Measurements from ENCODE around the gene FAM81A. TPM values are rescaled to one million over a fixed set of nuclear protein-coding genes. Genes with fewer than 3 reads are reported as not detected.
A peak's percentile ranks its signal among the peaks of the same experiment; 100 is the strongest.

Gene FAM81A
- 1 to 10 TPM in 1 of 5 experiments, under 1 TPM in 2, not detected in 2; 0.27 to 1.1 (median 0.61) TPM for total RNA-seq
- not detected for polyA plus RNA-seq
- not detected for total RNA-seq

DNA sequence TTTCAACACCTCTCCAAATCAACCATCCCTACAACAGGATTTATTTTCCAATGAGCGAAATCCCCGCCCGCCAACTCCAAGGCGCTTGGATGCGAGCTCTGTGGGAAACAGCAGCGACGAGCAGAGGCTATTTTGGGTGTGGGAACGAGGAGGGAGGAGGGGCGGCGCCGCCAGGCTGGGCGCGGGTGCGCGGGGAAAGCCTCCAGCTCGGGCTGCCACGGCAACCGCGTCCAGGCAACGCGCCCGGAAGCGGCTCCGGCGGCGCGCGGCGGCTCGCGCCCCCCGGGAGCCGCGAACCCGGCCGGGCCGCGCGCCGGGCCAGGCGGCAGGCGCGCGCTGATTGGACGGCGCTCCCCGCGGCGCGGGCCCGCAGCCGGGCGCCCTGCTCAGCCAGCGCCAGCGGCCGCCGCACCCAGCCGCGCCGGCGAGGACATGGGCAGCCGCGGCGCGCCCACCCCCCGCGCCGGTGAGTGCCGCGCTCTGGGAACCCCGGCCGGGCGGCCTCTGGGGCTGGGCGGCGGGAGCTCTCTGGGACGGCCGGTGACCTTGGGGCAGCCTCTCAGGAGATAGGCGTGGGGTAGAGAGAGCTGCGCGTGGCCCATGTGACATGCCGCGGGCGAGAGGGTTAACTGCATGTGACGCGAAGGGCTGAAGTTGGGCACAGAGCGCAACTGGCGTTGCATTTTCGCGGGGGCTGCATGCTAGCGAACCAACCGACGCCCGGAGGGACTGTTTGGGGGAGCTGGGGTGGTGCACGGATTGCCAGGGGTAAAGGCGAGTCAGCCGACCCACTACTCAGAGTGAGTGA, at the start of gene FAM81A:
FAM81A (plus strand) TSS at position 370 of the 808 bp plus-strand sequence. CDS start 20,441 bp downstream, outside the sequence.
- H3K27me3 ChIP-seq (ENCODE audit: control insufficient read depth in 2 of 2, insufficient read depth in 2 of 2, low read length in 2 of 2): peaks cover 6 to 11% of the 10 kb centered on the region in 2 donors
- peaks cover 0 to 1% (median 0%) of the 10 kb centered on the region in 11 donors for H3K9me3 Mint-ChIP-seq
- H3K27ac Mint-ChIP-seq: peak within 1 kb of the TSS in 1 of 9 donors; percentile 37
- H3K9me3 ChIP-seq (ENCODE audit: control insufficient read depth in 2 of 3, low read length in 3 of 3): no peaks in the 10 kb centered on the region
- peak in 8 of 9 donors; percentile 3 to 63 (median 30) for DNase-seq
- POLR2A ChIA-PET: no interaction called here
- H3K36me3 Mint-ChIP-seq: no peaks in the 10 kb centered on the region
- H3K4me3 Mint-ChIP-seq: peak within 1 kb of the TSS; percentile 75 to 90 (median 82)
- peaks cover 9 to 25% (median 15%) of the 10 kb centered on the region in 7 donors for H3K4me1 Mint-ChIP-seq
- peak within 1 kb of the TSS; percentile 65 for H3K4me3 ChIP-seq (ENCODE audit: low read length)
- H3K36me3 ChIP-seq (ENCODE audit: control insufficient read depth in 2 of 3, insufficient read depth in 3 of 3, low read length in 3 of 3): no peaks in the 10 kb centered on the region
- H3K27me3 Mint-ChIP-seq: peaks cover 38 to 85% (median 46%) of the 10 kb centered on the region in 5 donors
- peaks cover 7 to 9% of the 10 kb centered on the region in 2 donors for H3K4me1 ChIP-seq (ENCODE audit: control insufficient read depth in 2 of 2, insufficient read depth in 2 of 2, low read length in 2 of 2)
- ATAC-seq: peak; percentile 81
- intact Hi-C loops (cut with micrococcal nuclease): no loop called here
- no peak within 1 kb of the TSS for H3K27ac ChIP-seq (ENCODE audit: low read depth, low read length)
- CTCF ChIA-PET: no interaction called here

DNA sequence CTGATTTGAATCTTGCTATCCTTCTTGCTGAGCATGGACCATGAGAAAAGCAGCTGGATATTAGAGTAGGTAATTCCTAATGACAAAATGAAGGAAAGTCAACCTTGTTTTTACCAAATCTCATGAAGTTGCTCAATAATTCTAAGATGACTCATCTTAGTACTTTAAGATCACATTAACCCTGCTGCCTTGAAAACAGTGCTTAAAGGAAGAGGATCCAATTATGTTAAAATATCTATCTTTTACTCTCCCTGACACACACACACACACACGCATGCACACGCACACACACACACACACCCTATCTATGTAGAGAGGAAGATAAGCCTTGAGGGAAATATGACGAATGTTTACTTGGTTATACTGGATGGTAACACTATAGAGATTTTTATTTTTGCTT, 49.3 kb upstream of the FAM81A start:
- peaks cover 0 to 18% (median 0%) of the 10 kb centered on the region in 7 donors for H3K4me1 Mint-ChIP-seq
- no peaks in the 10 kb centered on the region for H3K27me3 Mint-ChIP-seq
- H3K27me3 ChIP-seq (ENCODE audit: control insufficient read depth in 2 of 2, insufficient read depth in 2 of 2, low read length in 2 of 2): no peaks in the 10 kb centered on the region
- H3K9me3 ChIP-seq (ENCODE audit: control insufficient read depth in 2 of 3, low read length in 3 of 3): no peaks in the 10 kb centered on the region
- ATAC-seq (peak; percentile 34), DNase-seq (no peak)
- H3K27ac Mint-ChIP-seq: no peak overlapping the region
- H3K36me3 ChIP-seq (ENCODE audit: control insufficient read depth in 2 of 3, insufficient read depth in 3 of 3, low read length in 3 of 3): no peaks in the 10 kb centered on the region
- ChIA-PET CTCF (no interaction called here), POLR2A (no interaction called here)
- H3K36me3 Mint-ChIP-seq: peaks cover 0 to 3% (median 0%) of the 10 kb centered on the region in 5 donors
- no peak overlapping the region for H3K4me3 ChIP-seq (ENCODE audit: low read length)
- no peak overlapping the region for H3K4me3 Mint-ChIP-seq
- H3K27ac ChIP-seq (ENCODE audit: low read depth, low read length): no peak overlapping the region
- peaks cover 0 to 3% (median 0%) of the 10 kb centered on the region in 11 donors for H3K9me3 Mint-ChIP-seq
- intact Hi-C loops (cut with micrococcal nuclease): no loop called here
- H3K4me1 ChIP-seq (ENCODE audit: control insufficient read depth in 2 of 2, insufficient read depth in 2 of 2, low read length in 2 of 2): no peaks in the 10 kb centered on the region

DNA sequence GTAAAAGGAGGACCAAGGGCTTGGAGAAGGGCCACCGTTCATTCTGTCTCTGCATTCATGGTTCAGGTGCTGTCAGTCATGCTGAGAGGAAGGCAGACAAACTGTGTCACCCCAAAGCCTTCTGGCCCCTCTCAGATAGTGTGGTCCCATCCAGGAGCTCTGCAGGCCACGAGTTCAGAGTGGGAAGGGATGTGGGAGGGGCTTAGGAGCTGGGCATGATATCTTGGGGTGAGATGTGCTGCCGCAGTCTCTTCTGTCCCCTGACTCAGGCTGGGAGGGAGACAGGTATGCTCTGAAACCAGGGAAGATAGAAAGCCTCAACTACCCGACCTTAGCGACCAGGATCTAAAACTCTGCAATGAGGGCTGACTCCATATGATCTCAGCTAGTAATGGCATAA, 45.7 kb upstream of the FAM81A start:
- CTCF ChIA-PET: no interaction called here
- Mint-ChIP-seq H3K27me3 (peaks cover 5 to 25% (median 14%) of the 10 kb centered on the region in 5 donors), H3K27ac (no peak overlapping the region), H3K36me3 (peaks cover 0 to 1% (median 0%) of the 10 kb centered on the region in 5 donors), H3K4me3 (no peak overlapping the region), H3K9me3 (no peaks in the 10 kb centered on the region), H3K4me1 (peaks cover 0 to 5% (median 0%) of the 10 kb centered on the region in 7 donors)
- POLR2A ChIA-PET: no interaction called here
- Histone ChIP-seq H3K9me3 (ENCODE audit: control insufficient read depth in 2 of 3, low read length in 3 of 3) (no peaks in the 10 kb centered on the region), H3K36me3 (ENCODE audit: control insufficient read depth in 2 of 3, insufficient read depth in 3 of 3, low read length in 3 of 3) (no peaks in the 10 kb centered on the region), H3K4me3 (ENCODE audit: low read length) (no peak overlapping the region), H3K27me3 (ENCODE audit: control insufficient read depth in 2 of 2, insufficient read depth in 2 of 2, low read length in 2 of 2) (no peaks in the 10 kb centered on the region), H3K4me1 (ENCODE audit: control insufficient read depth in 2 of 2, insufficient read depth in 2 of 2, low read length in 2 of 2) (no peaks in the 10 kb centered on the region), H3K27ac (ENCODE audit: low read depth, low read length) (no peak overlapping the region)
- intact Hi-C loops (cut with micrococcal nuclease): no loop called here
- no peak for DNase-seq
- no peak for ATAC-seq

DNA sequence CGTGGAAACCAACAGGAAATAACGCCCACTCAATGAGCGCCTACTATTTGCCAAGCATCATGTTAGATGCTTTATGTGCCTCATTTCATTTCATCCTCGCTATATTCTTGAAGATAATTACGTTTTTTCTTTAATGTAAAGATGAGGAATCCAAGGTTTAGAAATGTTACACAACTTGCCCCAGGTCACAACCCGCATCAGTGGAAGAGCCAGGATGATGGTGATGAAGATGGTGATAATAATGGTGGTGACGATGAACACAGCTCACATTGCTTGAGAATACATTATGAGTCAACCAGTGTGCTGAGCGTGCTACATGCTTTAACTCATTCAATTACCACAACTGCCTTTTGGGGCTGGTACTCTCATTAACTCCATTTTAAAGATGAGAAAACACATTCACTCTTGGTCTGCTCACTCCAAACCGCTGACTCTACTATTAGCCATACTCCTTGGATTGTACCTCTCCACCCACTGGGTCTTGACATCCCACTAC, 43.8 kb upstream of the FAM81A start:
- Mint-ChIP-seq H3K9me3 (no peaks in the 10 kb centered on the region), H3K27me3 (peaks cover 5 to 36% (median 18%) of the 10 kb centered on the region in 5 donors), H3K4me1 (peaks cover 0 to 6% (median 0%) of the 10 kb centered on the region in 7 donors), H3K36me3 (peaks cover 0 to 1% (median 0%) of the 10 kb centered on the region in 5 donors), H3K4me3 (no peak overlapping the region), H3K27ac (no peak overlapping the region)
- no peaks in the 10 kb centered on the region for H3K9me3 ChIP-seq (ENCODE audit: control insufficient read depth in 2 of 3, low read length in 3 of 3)
- CTCF ChIA-PET: no interaction called here
- H3K36me3 ChIP-seq (ENCODE audit: control insufficient read depth in 2 of 3, insufficient read depth in 3 of 3, low read length in 3 of 3): no peaks in the 10 kb centered on the region
- DNase-seq (no peak), ATAC-seq (no peak)
- no peak overlapping the region for H3K4me3 ChIP-seq (ENCODE audit: low read length)
- H3K27ac ChIP-seq (ENCODE audit: low read depth, low read length): no peak overlapping the region
- intact Hi-C loops (cut with micrococcal nuclease): no loop called here
- POLR2A ChIA-PET: no interaction called here
- H3K4me1 ChIP-seq (ENCODE audit: control insufficient read depth in 2 of 2, insufficient read depth in 2 of 2, low read length in 2 of 2): no peaks in the 10 kb centered on the region
- no peaks in the 10 kb centered on the region for H3K27me3 ChIP-seq (ENCODE audit: control insufficient read depth in 2 of 2, insufficient read depth in 2 of 2, low read length in 2 of 2)

- H3K27ac ChIP-seq (ENCODE audit: low read depth, low read length): no peak overlapping the region
- H3K4me3 ChIP-seq (ENCODE audit: low read length): no peak overlapping the region
- H3K27ac Mint-ChIP-seq: no peak overlapping the region
- no peaks in the 10 kb centered on the region for H3K36me3 ChIP-seq (ENCODE audit: control insufficient read depth in 2 of 3, insufficient read depth in 3 of 3, low read length in 3 of 3)
- ChIA-PET POLR2A (no interaction called here), CTCF (no interaction called here)
- no peaks in the 10 kb centered on the region for H3K9me3 Mint-ChIP-seq
- H3K36me3 Mint-ChIP-seq: peaks cover 0 to 1% (median 0%) of the 10 kb centered on the region in 5 donors
- H3K27me3 Mint-ChIP-seq: peaks cover 5 to 52% (median 18%) of the 10 kb centered on the region in 5 donors
- no peaks in the 10 kb centered on the region for H3K4me1 ChIP-seq (ENCODE audit: control insufficient read depth in 2 of 2, insufficient read depth in 2 of 2, low read length in 2 of 2)
- intact Hi-C loops (cut with micrococcal nuclease): no loop called here
- ATAC-seq (no peak), DNase-seq (no peak)
- H3K4me3 Mint-ChIP-seq: no peak overlapping the region
- H3K9me3 ChIP-seq (ENCODE audit: control insufficient read depth in 2 of 3, low read length in 3 of 3): no peaks in the 10 kb centered on the region
- peaks cover 0 to 9% (median 0%) of the 10 kb centered on the region in 7 donors for H3K4me1 Mint-ChIP-seq
- H3K27me3 ChIP-seq (ENCODE audit: control insufficient read depth in 2 of 2, insufficient read depth in 2 of 2, low read length in 2 of 2): no peaks in the 10 kb centered on the region
These were observed 41.8 kb upstream of the FAM81A start for GRCh38 chr15:59396211-59396610.

- Mint-ChIP-seq H3K4me3 (no peak overlapping the region), H3K9me3 (no peaks in the 10 kb centered on the region), H3K27me3 (peaks cover 5 to 56% (median 18%) of the 10 kb centered on the region in 5 donors), H3K4me1 (peaks cover 0 to 12% (median 0%) of the 10 kb centered on the region in 7 donors), H3K36me3 (peaks cover 0 to 1% (median 0%) of the 10 kb centered on the region in 5 donors), H3K27ac (no peak overlapping the region)
- Histone ChIP-seq H3K27me3 (ENCODE audit: control insufficient read depth in 2 of 2, insufficient read depth in 2 of 2, low read length in 2 of 2) (no peaks in the 10 kb centered on the region), H3K9me3 (ENCODE audit: control insufficient read depth in 2 of 3, low read length in 3 of 3) (no peaks in the 10 kb centered on the region), H3K27ac (ENCODE audit: low read depth, low read length) (no peak overlapping the region), H3K4me3 (ENCODE audit: low read length) (no peak overlapping the region), H3K4me1 (ENCODE audit: control insufficient read depth in 2 of 2, insufficient read depth in 2 of 2, low read length in 2 of 2) (no peaks in the 10 kb centered on the region), H3K36me3 (ENCODE audit: control insufficient read depth in 2 of 3, insufficient read depth in 3 of 3, low read length in 3 of 3) (no peaks in the 10 kb centered on the region)
- ChIA-PET CTCF (no interaction called here), POLR2A (no interaction called here)
- intact Hi-C loops (cut with micrococcal nuclease): no loop called here
- no peak for DNase-seq
- ATAC-seq: no peak
These were observed 41.3 kb upstream of the FAM81A start for GRCh38 chr15:59396679-59397078.
